GM19467 (cell line): ENCODE measurements around the gene CIT.

Experiments
- ATAC-seq: cut with Tn5 transposase; IDR thresholded peaks from one replicate; pipeline ENCODE4 v1.9.1; 2021; ENCODE audit warnings: mild to moderate bottlenecking, moderate library complexity; ENCODE audit not compliant: unreplicated experiment

Gene CIT

GRCh38 chr12:119749666-119750065 is 127.5 kb downstream of the CIT start:
- no peak for ATAC-seq

- no peak for ATAC-seq
Measured at GRCh38 chr12:119748497-119748896, 128.6 kb downstream of the CIT start.

- ATAC-seq = no peak
Measured at GRCh38 chr12:119746169-119746568, 131.0 kb downstream of the CIT start.

GRCh38 chr12:119744900-119745606 is 132.1 kb downstream of the CIT start:
- no peak for ATAC-seq

GRCh38 chr12:119742700-119743099 is 134.4 kb downstream of the CIT start:
- no peak for ATAC-seq

GRCh38 chr12:119740830-119741229 is 136.3 kb downstream of the CIT start:
- no peak for ATAC-seq

- ATAC-seq = no peak
Measured at GRCh38 chr12:119735079-119735478, 142.0 kb downstream of the CIT start.

- no peak for ATAC-seq
Measured at GRCh38 chr12:119730381-119730780, 146.7 kb downstream of the CIT start.

GRCh38 chr12:119729871-119730270 is 147.2 kb downstream of the CIT start:
- no peak for ATAC-seq

GRCh38 chr12:119728444-119728745 is 148.7 kb downstream of the CIT start:
- no peak for ATAC-seq

- ATAC-seq = no peak
Measured at GRCh38 chr12:119727600-119728443, 149.3 kb downstream of the CIT start.

GRCh38 chr12:119725523-119725922 is 151.6 kb downstream of the CIT start:
- ATAC-seq = no peak

- ATAC-seq = no peak
Measured at GRCh38 chr12:119721306-119721705, 155.8 kb downstream of the CIT start.

- ATAC-seq = no peak
Measured at GRCh38 chr12:119720349-119720748, 156.8 kb downstream of the CIT start.

- ATAC-seq = no peak
Measured at GRCh38 chr12:119718141-119718540, 159.0 kb downstream of the CIT start.

GRCh38 chr12:119715268-119715620 is 161.9 kb downstream of the CIT start:
- ATAC-seq = no peak

GRCh38 chr12:119714614-119715267 is 162.4 kb downstream of the CIT start:
- no peak for ATAC-seq

- ATAC-seq = no peak
Measured at GRCh38 chr12:119713551-119714031, 163.5 kb downstream of the CIT start.

GRCh38 chr12:119712721-119713120 is 164.4 kb downstream of the CIT start:
- no peak for ATAC-seq

- ATAC-seq = no peak
Measured at GRCh38 chr12:119711693-119712092, 165.4 kb downstream of the CIT start.

GRCh38 chr12:119710965-119711551 is 166.1 kb downstream of the CIT start:
- ATAC-seq = no peak
